D721Med (cell line): ENCODE data around the gene EME1.
A peak's percentile ranks its signal among the peaks of the same experiment; 100 is the strongest.
"Not testable (repeated sequence)": the region's sequence is repeated elsewhere in the genome, so short reads cannot be mapped to it uniquely, and the experiment has no call there.

Source experiments
- DNase-seq: peaks from one replicate; pipeline ENCODE4 v3.0.0; 2011; ENCODE audit warnings: low spot score; ENCODE audit not compliant: insufficient read length
- FAIRE-seq: peaks from 2 replicates; lab custom pipeline; 2011; peaks lifted over from hg19 to GRCh38; lab: Jason Lieb, UNC
- TF ChIP-seq, protein P1 (sequence below): IDR thresholded peaks from 2 replicates; pipeline ENCODE4 v1.5.1; 2012; ENCODE audit warnings: mild to moderate bottlenecking, control low read depth; ENCODE audit not compliant: insufficient read depth; ENCODE audit errors: missing control alignments

EME1 gene

DNA sequence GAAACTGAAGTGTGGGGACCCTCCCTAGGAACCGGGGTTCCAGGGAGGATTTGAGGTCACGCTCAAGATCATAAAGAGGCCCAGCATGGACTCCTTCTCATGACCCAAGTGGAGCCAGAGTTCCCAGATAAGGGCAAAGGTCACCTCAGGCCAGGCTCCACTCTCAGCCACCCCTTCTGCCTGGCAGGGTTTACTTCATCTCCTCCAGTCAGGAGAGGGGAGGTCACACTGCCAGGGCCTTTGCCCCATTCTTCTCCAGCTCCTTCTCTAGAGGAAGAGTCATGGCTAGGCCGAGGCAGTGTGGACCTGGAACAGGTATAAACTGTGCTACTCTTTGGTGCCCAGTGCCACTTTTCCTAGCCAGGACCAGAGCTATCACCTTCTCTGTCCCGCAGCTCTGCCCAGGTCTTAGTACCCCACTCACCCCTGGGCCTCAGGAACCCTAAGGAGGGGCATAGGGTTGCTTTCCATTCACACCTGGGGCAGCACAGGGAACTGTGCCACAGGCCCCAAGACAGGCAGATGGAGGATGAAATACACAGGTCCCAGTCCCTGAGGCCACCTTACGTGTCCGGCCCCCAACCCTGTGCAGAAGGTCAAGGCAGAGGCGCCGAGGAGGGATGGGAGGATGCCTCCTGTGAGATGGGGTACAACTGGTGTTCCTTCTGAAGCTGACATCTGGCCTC, 52.1 kb downstream of the EME1 start:
- TF ChIP-seq, protein P1, sequence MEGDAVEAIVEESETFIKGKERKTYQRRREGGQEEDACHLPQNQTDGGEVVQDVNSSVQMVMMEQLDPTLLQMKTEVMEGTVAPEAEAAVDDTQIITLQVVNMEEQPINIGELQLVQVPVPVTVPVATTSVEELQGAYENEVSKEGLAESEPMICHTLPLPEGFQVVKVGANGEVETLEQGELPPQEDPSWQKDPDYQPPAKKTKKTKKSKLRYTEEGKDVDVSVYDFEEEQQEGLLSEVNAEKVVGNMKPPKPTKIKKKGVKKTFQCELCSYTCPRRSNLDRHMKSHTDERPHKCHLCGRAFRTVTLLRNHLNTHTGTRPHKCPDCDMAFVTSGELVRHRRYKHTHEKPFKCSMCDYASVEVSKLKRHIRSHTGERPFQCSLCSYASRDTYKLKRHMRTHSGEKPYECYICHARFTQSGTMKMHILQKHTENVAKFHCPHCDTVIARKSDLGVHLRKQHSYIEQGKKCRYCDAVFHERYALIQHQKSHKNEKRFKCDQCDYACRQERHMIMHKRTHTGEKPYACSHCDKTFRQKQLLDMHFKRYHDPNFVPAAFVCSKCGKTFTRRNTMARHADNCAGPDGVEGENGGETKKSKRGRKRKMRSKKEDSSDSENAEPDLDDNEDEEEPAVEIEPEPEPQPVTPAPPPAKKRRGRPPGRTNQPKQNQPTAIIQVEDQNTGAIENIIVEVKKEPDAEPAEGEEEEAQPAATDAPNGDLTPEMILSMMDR = no peak
- FAIRE-seq = no peak
- no peak for DNase-seq

DNA sequence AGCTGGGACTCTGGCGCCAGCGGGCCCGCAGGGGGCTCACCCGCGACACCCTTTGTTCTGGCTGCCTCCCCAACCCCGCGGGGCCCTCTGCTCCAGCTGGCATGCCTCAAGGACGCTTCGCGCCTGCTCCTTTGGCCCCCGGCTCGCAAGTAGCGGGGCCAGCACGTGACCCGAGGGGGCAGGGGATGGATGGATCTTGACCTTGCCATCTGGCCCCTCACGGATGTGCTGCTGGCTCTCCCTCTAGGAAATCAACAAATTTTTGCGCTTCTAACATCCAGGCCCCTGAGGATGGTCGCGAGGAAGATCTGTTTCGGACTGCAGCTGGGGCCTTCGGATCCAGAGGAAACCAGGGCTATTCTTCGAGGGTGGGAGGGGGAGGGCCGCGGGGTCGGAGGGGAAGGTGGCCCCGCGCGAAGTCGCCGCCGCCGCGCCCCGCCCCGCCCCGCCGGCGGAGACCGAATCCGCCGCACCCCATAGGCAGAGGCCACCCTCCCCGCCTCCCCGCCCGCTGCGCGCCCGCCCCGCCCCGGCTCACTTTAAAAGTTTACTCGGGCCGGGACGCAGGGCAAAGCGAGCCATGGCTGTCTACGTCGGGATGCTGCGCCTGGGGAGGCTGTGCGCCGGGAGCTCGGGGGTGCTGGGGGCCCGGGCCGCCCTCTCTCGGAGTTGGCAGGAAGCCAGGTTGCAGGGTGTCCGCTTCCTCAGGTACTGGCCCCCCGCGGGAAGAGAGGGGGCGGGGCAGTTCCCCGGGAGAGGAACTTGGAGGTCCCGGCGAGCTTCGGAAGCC, 52.8 kb downstream of the EME1 start, which contains the start of gene ACSF2:
TSS of gene ACSF2 (plus strand) at position 537 of the 790 bp plus-strand sequence. CDS start at position 581, 44 bp downstream.
- FAIRE-seq (no peak), DNase-seq (peak; percentile 50)
- TF ChIP-seq, protein P1 = no peak

DNA sequence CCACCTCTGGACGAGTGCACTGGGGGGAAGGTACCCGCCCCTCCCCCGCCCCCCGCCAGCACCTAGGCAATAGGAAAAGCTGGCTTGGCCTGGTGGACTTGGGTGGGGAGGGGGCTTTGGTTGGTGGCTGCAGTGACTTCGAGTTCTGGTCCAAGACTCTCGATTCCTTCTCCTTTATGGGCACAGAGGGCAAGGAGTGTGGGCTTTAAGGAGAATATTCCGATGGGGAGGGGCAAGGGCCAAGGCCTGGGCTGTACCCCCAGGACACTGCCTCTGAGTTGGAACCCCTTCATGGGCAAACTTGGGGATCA, 53.4 kb downstream of the EME1 start:
- DNase-seq (no peak), FAIRE-seq (no peak)
- TF ChIP-seq, protein P1 = no peak

GRCh38 chr17:50426814-50427787, 54.1 kb downstream of the EME1 start:
- FAIRE-seq (no peak), DNase-seq (no peak)

GRCh38 chr17:50428126-50428525, 55.1 kb downstream of the EME1 start:
- not testable (repeated sequence) for FAIRE-seq, DNase-seq

More at GRCh38 chr17:50426814-50427787, 54.1 kb downstream of the EME1 start:
- TF ChIP-seq, protein P1 = peak; percentile 12

- TF ChIP-seq, protein P1 = no peak
- DNase-seq (no peak), FAIRE-seq (no peak)
Observed at GRCh38 chr17:50428831-50429424, 55.9 kb downstream of the EME1 start.

DNA sequence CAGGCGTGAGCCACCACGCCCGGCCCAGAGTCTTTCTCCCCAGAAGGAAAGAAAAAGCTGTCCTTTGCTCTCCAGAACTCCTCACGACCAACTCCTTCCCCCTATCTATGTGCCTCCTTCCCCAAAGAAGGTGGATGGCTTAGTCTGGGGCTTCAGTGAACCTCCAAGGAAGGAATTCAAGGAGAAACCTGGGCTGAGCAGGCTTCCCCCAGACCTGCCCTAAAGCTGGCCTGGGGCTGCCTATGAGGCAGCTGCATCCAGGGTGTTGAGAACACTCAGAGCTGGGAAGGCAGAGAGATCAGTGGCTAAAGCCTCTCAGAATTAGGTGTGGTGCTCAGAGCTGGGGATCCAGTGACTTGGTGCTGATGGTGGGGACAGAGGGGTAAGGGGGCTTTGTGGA, 56.8 kb downstream of the EME1 start:
- TF ChIP-seq, protein P1 = no peak
- no peak for DNase-seq
- FAIRE-seq = no peak
